ENCODE measurements around the gene RAD54L. TPM values are rescaled to one million over a fixed set of nuclear protein-coding genes. Genes with fewer than 3 reads are reported as not detected.

RAD54L gene
- total and polyA plus RNA-seq, 10 of the 15 experiments (the other 5 are each of a cell fraction or from before 2014, with no cell fraction given), result 12.9 to 54.2 (median 23.6) TPM

DNA sequence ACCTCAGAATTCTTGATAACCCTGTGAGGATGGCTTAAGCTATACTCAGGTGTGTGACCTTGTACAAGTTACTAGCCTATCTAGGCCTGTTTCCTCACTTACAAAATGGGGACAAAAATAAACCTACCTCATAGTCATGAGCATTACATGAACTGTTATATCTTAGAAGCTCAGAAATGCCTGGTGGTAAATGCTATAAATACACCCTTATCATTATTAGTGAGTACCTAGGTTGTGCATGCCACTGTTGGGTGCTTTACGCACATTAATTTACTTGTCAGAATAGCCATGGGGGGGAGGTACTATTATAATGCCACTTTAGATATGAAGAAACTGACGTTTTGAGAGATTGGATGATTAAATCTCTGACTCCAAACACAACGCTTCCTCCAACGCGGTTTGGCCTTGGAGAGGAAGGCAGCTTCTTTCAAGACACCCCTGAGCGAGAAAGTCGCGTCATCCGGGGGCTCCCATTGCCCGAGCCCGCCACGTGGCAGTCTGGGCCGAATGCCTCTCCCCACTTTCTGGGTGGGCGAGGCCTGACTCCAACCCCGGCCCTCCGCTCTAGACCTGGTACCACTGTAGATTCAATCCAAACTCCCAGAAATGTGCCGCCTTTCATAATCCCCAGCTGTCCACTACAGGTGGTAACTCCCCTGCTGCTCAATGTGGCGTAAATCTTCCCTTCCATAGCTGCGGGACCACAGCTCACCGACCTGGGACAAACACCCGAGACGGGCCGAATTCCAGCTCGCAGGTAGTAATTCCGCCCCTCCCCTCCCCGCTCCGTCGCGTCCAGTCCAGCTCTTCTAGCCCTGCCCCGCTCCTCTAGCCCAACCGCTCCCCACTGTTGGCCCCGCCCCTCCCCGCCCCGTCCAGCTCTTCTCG, 771 bp upstream of the RAD54L start (continued):
- TF ChIP-seq, protein P1, sequence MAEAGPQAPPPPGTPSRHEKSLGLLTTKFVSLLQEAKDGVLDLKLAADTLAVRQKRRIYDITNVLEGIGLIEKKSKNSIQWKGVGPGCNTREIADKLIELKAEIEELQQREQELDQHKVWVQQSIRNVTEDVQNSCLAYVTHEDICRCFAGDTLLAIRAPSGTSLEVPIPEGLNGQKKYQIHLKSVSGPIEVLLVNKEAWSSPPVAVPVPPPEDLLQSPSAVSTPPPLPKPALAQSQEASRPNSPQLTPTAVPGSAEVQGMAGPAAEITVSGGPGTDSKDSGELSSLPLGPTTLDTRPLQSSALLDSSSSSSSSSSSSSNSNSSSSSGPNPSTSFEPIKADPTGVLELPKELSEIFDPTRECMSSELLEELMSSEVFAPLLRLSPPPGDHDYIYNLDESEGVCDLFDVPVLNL (IDR thresholded peaks at IDR 0.05; ENCODE audit: low read depth, low read length), result no peak
- TF ChIP-seq, protein P2, sequence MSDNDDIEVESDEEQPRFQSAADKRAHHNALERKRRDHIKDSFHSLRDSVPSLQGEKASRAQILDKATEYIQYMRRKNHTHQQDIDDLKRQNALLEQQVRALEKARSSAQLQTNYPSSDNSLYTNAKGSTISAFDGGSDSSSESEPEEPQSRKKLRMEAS (IDR thresholded peaks at IDR 0.05; ENCODE audit: low read depth, low read length), result peak; percentile 56; the same call in 1 of the 2 replicates
- TF ChIP-seq MXI1 (IDR thresholded peaks at IDR 0.05; ENCODE audit: low read depth, low read length) (peak; percentile 43; the same call in 1 of the 2 replicates), YY1 (IDR thresholded peaks at IDR 0.05; ENCODE audit: low read depth, low read length) (0 out of 2 replicates have a peak, but pooled peaks have one; percentile 36), FOS (IDR thresholded peaks at IDR 0.05; ENCODE audit: borderline replicate concordance, extremely low read depth, insufficient read length) (no peak), WRNIP1 (IDR thresholded peaks at IDR 0.05; ENCODE audit: borderline replicate concordance, low read depth, low read length) (no peak), PML (IDR thresholded peaks at IDR 0.05; ENCODE audit: low read length) (0 out of 2 replicates have a peak, but pooled peaks have one; percentile 18), LARP7 (IDR thresholded peaks at IDR 0.05) (peak; percentile 15; the same call in 1 of the 2 replicates), BACH1 (IDR thresholded peaks at IDR 0.05; ENCODE audit: borderline replicate concordance) (no peak), PAX8 (IDR thresholded peaks at IDR 0.05) (no peak), FOXM1 (IDR thresholded peaks at IDR 0.05; ENCODE audit: low read depth, low read length) (no peak), POLR2A (IDR thresholded peaks at IDR 0.05; ENCODE audit: low read depth, low read length) (peak; percentile 67), NBN (IDR thresholded peaks at IDR 0.05) (peak; percentile 22), SREBF1 (IDR thresholded peaks at IDR 0.05; ENCODE audit: low read length) (no peak), GATAD2B (conservative IDR thresholded peaks at IDR 0.05; ENCODE audit: low read depth) (peak; percentile 25; the same call in 1 of the 2 replicates), MYC (IDR thresholded peaks at IDR 0.05; ENCODE audit: insufficient read depth, insufficient read length, insufficient replicate concordance, low read length, severe bottlenecking) (peak; percentile 33), SP1 (IDR thresholded peaks at IDR 0.05; ENCODE audit: low read depth, low read length) (no peak), RUNX3 (IDR thresholded peaks at IDR 0.05; ENCODE audit: low read length) (peak; percentile 40; the same call in 1 of the 2 replicates), POLR2AphosphoS5 (IDR thresholded peaks at IDR 0.05; ENCODE audit: low read length) (no peak)
- TF ChIP-seq, protein P3, sequence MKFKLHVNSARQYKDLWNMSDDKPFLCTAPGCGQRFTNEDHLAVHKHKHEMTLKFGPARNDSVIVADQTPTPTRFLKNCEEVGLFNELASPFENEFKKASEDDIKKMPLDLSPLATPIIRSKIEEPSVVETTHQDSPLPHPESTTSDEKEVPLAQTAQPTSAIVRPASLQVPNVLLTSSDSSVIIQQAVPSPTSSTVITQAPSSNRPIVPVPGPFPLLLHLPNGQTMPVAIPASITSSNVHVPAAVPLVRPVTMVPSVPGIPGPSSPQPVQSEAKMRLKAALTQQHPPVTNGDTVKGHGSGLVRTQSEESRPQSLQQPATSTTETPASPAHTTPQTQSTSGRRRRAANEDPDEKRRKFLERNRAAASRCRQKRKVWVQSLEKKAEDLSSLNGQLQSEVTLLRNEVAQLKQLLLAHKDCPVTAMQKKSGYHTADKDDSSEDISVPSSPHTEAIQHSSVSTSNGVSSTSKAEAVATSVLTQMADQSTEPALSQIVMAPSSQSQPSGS (IDR thresholded peaks at IDR 0.05; ENCODE audit: low read length), result no peak
- TF ChIP-seq, protein P4, sequence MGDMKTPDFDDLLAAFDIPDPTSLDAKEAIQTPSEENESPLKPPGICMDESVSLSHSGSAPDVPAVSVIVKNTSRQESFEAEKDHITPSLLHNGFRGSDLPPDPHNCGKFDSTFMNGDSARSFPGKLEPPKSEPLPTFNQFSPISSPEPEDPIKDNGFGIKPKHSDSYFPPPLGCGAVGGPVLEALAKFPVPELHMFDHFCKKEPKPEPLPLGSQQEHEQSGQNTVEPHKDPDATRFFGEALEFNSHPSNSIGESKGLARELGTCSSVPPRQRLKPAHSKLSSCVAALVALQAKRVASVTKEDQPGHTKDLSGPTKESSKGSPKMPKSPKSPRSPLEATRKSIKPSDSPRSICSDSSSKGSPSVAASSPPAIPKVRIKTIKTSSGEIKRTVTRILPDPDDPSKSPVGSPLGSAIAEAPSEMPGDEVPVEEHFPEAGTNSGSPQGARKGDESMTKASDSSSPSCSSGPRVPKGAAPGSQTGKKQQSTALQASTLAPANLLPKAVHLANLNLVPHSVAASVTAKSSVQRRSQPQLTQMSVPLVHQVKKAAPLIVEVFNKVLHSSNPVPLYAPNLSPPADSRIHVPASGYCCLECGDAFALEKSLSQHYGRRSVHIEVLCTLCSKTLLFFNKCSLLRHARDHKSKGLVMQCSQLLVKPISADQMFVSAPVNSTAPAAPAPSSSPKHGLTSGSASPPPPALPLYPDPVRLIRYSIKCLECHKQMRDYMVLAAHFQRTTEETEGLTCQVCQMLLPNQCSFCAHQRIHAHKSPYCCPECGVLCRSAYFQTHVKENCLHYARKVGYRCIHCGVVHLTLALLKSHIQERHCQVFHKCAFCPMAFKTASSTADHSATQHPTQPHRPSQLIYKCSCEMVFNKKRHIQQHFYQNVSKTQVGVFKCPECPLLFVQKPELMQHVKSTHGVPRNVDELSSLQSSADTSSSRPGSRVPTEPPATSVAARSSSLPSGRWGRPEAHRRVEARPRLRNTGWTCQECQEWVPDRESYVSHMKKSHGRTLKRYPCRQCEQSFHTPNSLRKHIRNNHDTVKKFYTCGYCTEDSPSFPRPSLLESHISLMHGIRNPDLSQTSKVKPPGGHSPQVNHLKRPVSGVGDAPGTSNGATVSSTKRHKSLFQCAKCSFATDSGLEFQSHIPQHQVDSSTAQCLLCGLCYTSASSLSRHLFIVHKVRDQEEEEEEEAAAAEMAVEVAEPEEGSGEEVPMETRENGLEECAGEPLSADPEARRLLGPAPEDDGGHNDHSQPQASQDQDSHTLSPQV (IDR thresholded peaks at IDR 0.05), result no peak
- TF ChIP-seq, protein P5, sequence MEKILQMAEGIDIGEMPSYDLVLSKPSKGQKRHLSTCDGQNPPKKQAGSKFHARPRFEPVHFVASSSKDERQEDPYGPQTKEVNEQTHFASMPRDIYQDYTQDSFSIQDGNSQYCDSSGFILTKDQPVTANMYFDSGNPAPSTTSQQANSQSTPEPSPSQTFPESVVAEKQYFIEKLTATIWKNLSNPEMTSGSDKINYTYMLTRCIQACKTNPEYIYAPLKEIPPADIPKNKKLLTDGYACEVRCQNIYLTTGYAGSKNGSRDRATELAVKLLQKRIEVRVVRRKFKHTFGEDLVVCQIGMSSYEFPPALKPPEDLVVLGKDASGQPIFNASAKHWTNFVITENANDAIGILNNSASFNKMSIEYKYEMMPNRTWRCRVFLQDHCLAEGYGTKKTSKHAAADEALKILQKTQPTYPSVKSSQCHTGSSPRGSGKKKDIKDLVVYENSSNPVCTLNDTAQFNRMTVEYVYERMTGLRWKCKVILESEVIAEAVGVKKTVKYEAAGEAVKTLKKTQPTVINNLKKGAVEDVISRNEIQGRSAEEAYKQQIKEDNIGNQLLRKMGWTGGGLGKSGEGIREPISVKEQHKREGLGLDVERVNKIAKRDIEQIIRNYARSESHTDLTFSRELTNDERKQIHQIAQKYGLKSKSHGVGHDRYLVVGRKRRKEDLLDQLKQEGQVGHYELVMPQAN (conservative IDR thresholded peaks at IDR 0.05), result 0 out of 2 replicates have a peak, but pooled peaks have one; percentile 8

All from GM12878 (cell line).